NCI-H2171 (cell line): ENCODE results near the gene FRYL.
"Not testable (repeated sequence)": the region's sequence is repeated elsewhere in the genome, so short reads cannot be mapped to it uniquely, and the experiment has no call there.

Experiments
- DNase-seq: peaks from one replicate; lab custom pipeline; 2025; lab: John Stamatoyannopoulos, UW

The FRYL gene

GRCh38 chr4:48490012-48490679 lies 289.9 kb downstream of the FRYL start, which contains the start of gene ZAR1:
TSS of gene ZAR1 (plus strand) at chr4:48490252. CDS start at chr4:48490292, 40 bp downstream.
- DNase-seq = no peak

GRCh38 chr4:48489683-48490011 lies 290.4 kb downstream of the FRYL start:
- DNase-seq = no peak

- DNase-seq = no peak
These were observed 295.4 kb downstream of the FRYL start for GRCh38 chr4:48484494-48485168.

GRCh38 chr4:48483777-48484493 lies 296.1 kb downstream of the FRYL start:
- no peak for DNase-seq

GRCh38 chr4:48483006-48483776 lies 296.9 kb downstream of the FRYL start, which contains the start of gene SLC10A4:
TSS of gene SLC10A4 (plus strand) at chr4:48483343. CDS start at chr4:48483562, 219 bp downstream.
- no peak for DNase-seq

GRCh38 chr4:48481581-48481980 lies 298.5 kb downstream of the FRYL start:
- no peak for DNase-seq

- no peak for DNase-seq
These were observed 301.8 kb downstream of the FRYL start for GRCh38 chr4:48478273-48478672.

- DNase-seq = no peak
These were observed 304.3 kb downstream of the FRYL start for GRCh38 chr4:48475770-48476169.

- no peak for DNase-seq
These were observed 307.3 kb downstream of the FRYL start for GRCh38 chr4:48472794-48473193.

GRCh38 chr4:48470570-48470969 lies 309.5 kb downstream of the FRYL start:
- no peak for DNase-seq

- DNase-seq = no peak
These were observed 309.9 kb downstream of the FRYL start for GRCh38 chr4:48470137-48470536.

- DNase-seq = no peak
These were observed 312.2 kb downstream of the FRYL start for GRCh38 chr4:48467891-48468290.

GRCh38 chr4:48467442-48467841 lies 312.6 kb downstream of the FRYL start:
- no peak for DNase-seq

- no peak for DNase-seq
These were observed 317.7 kb downstream of the FRYL start for GRCh38 chr4:48462363-48462762.

GRCh38 chr4:48461000-48461399 lies 319.1 kb downstream of the FRYL start:
- DNase-seq = no peak

GRCh38 chr4:48454591-48454990 lies 325.5 kb downstream of the FRYL start:
- no peak for DNase-seq

GRCh38 chr4:48451656-48452055 lies 328.4 kb downstream of the FRYL start:
- DNase-seq = not testable (repeated sequence)

- no peak for DNase-seq
These were observed 329.3 kb downstream of the FRYL start for GRCh38 chr4:48450740-48451139.

GRCh38 chr4:48449151-48449550 lies 330.9 kb downstream of the FRYL start:
- no peak for DNase-seq
